ENCODE results near the gene MTHFD2L.
"Not testable (repeated sequence)": the region's sequence is repeated elsewhere in the genome, so short reads cannot be mapped to it uniquely, and the experiment has no call there.

MTHFD2L gene

GRCh38 chr4:74334636-74335035 lies 176.7 kb downstream of the MTHFD2L start:
- Histone ChIP-seq H3K9ac (ENCODE audit: low read length) (no peak overlapping the region), H3K27ac (ENCODE audit: low read depth, low read length) (no peak overlapping the region), H3K27me3 (ENCODE audit: control insufficient read depth, insufficient read depth, low read length) (no peaks in the 10 kb centered on the region), H3K9me3 (ENCODE audit: control insufficient read depth, insufficient read depth, low read depth, low read length) (no peaks in the 10 kb centered on the region), H3K4me1 (ENCODE audit: control insufficient read depth, insufficient read depth, low read length) (no peaks in the 10 kb centered on the region), H3K36me3 (ENCODE audit: control insufficient read depth, insufficient read depth, low read length) (no peaks in the 10 kb centered on the region), H3K4me3 (ENCODE audit: low read depth, low read length) (no peak overlapping the region)

- no peak overlapping the region for H3K4me3 ChIP-seq (ENCODE audit: low read depth, low read length)
- H3K27me3 ChIP-seq (ENCODE audit: control insufficient read depth, insufficient read depth, low read length) = no peaks in the 10 kb centered on the region
- no peak overlapping the region for H3K9ac ChIP-seq (ENCODE audit: low read length)
- H3K4me1 ChIP-seq (ENCODE audit: control insufficient read depth, insufficient read depth, low read length) = no peaks in the 10 kb centered on the region
- H3K27ac ChIP-seq (ENCODE audit: low read depth, low read length) = no peak overlapping the region
- no peaks in the 10 kb centered on the region for H3K9me3 ChIP-seq (ENCODE audit: control insufficient read depth, insufficient read depth, low read depth, low read length)
- H3K36me3 ChIP-seq (ENCODE audit: control insufficient read depth, insufficient read depth, low read length) = no peaks in the 10 kb centered on the region
Observed at GRCh38 chr4:74335341-74336021, 177.6 kb downstream of the MTHFD2L start.

- peaks cover 15% of the 10 kb centered on the region for H3K9me3 ChIP-seq (ENCODE audit: control insufficient read depth, insufficient read depth, low read depth, low read length)
- no peaks in the 10 kb centered on the region for H3K4me1 ChIP-seq (ENCODE audit: control insufficient read depth, insufficient read depth, low read length)
Observed at GRCh38 chr4:74338792-74339333, 180.9 kb downstream of the MTHFD2L start.

GRCh38 chr4:74339501-74339900 lies 181.6 kb downstream of the MTHFD2L start:
- Histone ChIP-seq H3K9ac (ENCODE audit: low read length) (no peak overlapping the region), H3K4me3 (ENCODE audit: low read depth, low read length) (no peak overlapping the region), H3K27ac (ENCODE audit: low read depth, low read length) (no peak overlapping the region), H3K27me3 (ENCODE audit: control insufficient read depth, insufficient read depth, low read length) (no peaks in the 10 kb centered on the region), H3K4me1 (ENCODE audit: control insufficient read depth, insufficient read depth, low read length) (no peaks in the 10 kb centered on the region), H3K36me3 (ENCODE audit: control insufficient read depth, insufficient read depth, low read length) (no peaks in the 10 kb centered on the region), H3K9me3 (ENCODE audit: control insufficient read depth, insufficient read depth, low read depth, low read length) (peaks cover 22% of the 10 kb centered on the region)

More at GRCh38 chr4:74338792-74339333, 180.9 kb downstream of the MTHFD2L start:
- Histone ChIP-seq H3K27me3 (ENCODE audit: control insufficient read depth, insufficient read depth, low read length) (no peaks in the 10 kb centered on the region), H3K4me3 (ENCODE audit: low read depth, low read length) (no peak overlapping the region), H3K36me3 (ENCODE audit: control insufficient read depth, insufficient read depth, low read length) (no peaks in the 10 kb centered on the region), H3K9ac (ENCODE audit: low read length) (no peak overlapping the region), H3K27ac (ENCODE audit: low read depth, low read length) (no peak overlapping the region)

- H3K27ac ChIP-seq (ENCODE audit: low read depth, low read length); H3K36me3 ChIP-seq (ENCODE audit: control insufficient read depth, insufficient read depth, low read length); H3K4me3 ChIP-seq (ENCODE audit: low read depth, low read length); H3K27me3 ChIP-seq (ENCODE audit: control insufficient read depth, insufficient read depth, low read length); H3K4me1 ChIP-seq (ENCODE audit: control insufficient read depth, insufficient read depth, low read length); H3K9ac ChIP-seq (ENCODE audit: low read length): not testable (repeated sequence)
- peaks cover 29% of the 10 kb centered on the region for H3K9me3 ChIP-seq (ENCODE audit: control insufficient read depth, insufficient read depth, low read depth, low read length)
Observed at GRCh38 chr4:74340421-74340820, 182.5 kb downstream of the MTHFD2L start.

- Histone ChIP-seq H3K27ac (ENCODE audit: low read depth, low read length) (no peak overlapping the region), H3K9ac (ENCODE audit: low read length) (no peak overlapping the region), H3K9me3 (ENCODE audit: control insufficient read depth, insufficient read depth, low read depth, low read length) (peaks cover 34% of the 10 kb centered on the region), H3K4me1 (ENCODE audit: control insufficient read depth, insufficient read depth, low read length) (no peaks in the 10 kb centered on the region), H3K27me3 (ENCODE audit: control insufficient read depth, insufficient read depth, low read length) (no peaks in the 10 kb centered on the region), H3K4me3 (ENCODE audit: low read depth, low read length) (no peak overlapping the region), H3K36me3 (ENCODE audit: control insufficient read depth, insufficient read depth, low read length) (no peaks in the 10 kb centered on the region)
Observed at GRCh38 chr4:74344031-74344430, 186.1 kb downstream of the MTHFD2L start.
